PC-3 (cell line): Measurements from ENCODE around the gene CLIC5. TPM values are rescaled to one million over a fixed set of nuclear protein-coding genes. Genes with fewer than 3 reads are reported as not detected.
A peak's percentile ranks its signal among the peaks of the same experiment; 100 is the strongest.

Experiments
- ATAC-seq: fragments of 200-7000 bp; cut with Tn5 transposase; 2 replicates; pipeline ENCODE4 v1.9.1; 2020; ENCODE audit warnings: mild to moderate bottlenecking, moderate library complexity
- BruUV-seq: library from RNA; stranded (reverse); fragments of 400-500 nt; replicated peaks from 2 replicates; lab custom pipeline; 2021; lab: Mats Ljungman, UMichigan
- CTCF ChIA-PET: fragments of 300-600 bp; sonication (Branson Sonifier 250); formaldehyde crosslinking; loops from one replicate; lab custom pipeline; 2022; ENCODE audit warnings: antibody characterized with exemption; lab: Charles Lee
- POLR2A ChIA-PET: fragments of 300-600 bp; sonication (Branson Sonifier 250); formaldehyde crosslinking; loops from one replicate; lab custom pipeline; 2022; ENCODE audit warnings: antibody characterized with exemption; ENCODE audit not compliant: unreplicated experiment; lab: Charles Lee
- DNase-seq: peaks from one replicate; pipeline ENCODE4 v3.0.0-alpha.2; 2015
- H2AFZ ChIP-seq: fragments of 300-600 bp; sonication (generic); 2 replicates; pipeline ENCODE4 v1.6.0; 2016; ENCODE audit warnings: antibody characterized with exemption, low read length
- H3F3A ChIP-seq: fragments of 300-600 bp; sonication (generic); one replicate; pipeline ENCODE4 v1.6.0; 2017; ENCODE audit warnings: antibody characterized with exemption, low read length, control low read depth, mild to moderate bottlenecking; ENCODE audit not compliant: unreplicated experiment
- H3K27ac ChIP-seq: fragments of 300-600 bp; sonication (generic); 2 replicates; pipeline ENCODE4 v1.5.1; 2016; ENCODE audit warnings: mild to moderate bottlenecking, low read length
- H3K27me3 ChIP-seq: fragments of 300-600 bp; sonication (generic); 2 replicates; pipeline ENCODE4 v1.6.1; 2016; ENCODE audit warnings: low read length, mixed read lengths
- H3K36me3 ChIP-seq: fragments of 300-600 bp; sonication (generic); 2 replicates; pipeline ENCODE4 v1.6.1; 2016; ENCODE audit warnings: low read depth, mixed run types, low read length, mixed read lengths
- H3K4me1 ChIP-seq: fragments of 300-600 bp; sonication (generic); 2 replicates; pipeline ENCODE4 v1.5.1; 2016; ENCODE audit warnings: low read length; ENCODE audit not compliant: insufficient read depth
- H3K4me2 ChIP-seq: fragments of 300-600 bp; sonication (generic); 2 replicates; pipeline ENCODE4 v1.6.0; 2016; ENCODE audit warnings: low read length
- H3K4me3 ChIP-seq: fragments of 300-600 bp; sonication (generic); 2 replicates; pipeline ENCODE4 v1.5.1; 2016; ENCODE audit warnings: mild to moderate bottlenecking, low read length, mixed read lengths
- H3K79me2 ChIP-seq: fragments of 300-600 bp; sonication (generic); 2 replicates; pipeline ENCODE4 v1.6.1; 2017; ENCODE audit warnings: low read length, mixed read lengths
- H3K9ac ChIP-seq: fragments of 300-600 bp; sonication (generic); 2 replicates; pipeline ENCODE4 v1.6.0; 2016; ENCODE audit warnings: mild to moderate bottlenecking, low read length
- H3K9me2 ChIP-seq: fragments of 300-600 bp; sonication (generic); replicated peaks from 2 replicates; pipeline ENCODE4 v1.6.1; 2016; ENCODE audit warnings: mixed run types, low read length, mixed read lengths
- H3K9me3 ChIP-seq: fragments of 300-600 bp; sonication (generic); 2 replicates; pipeline ENCODE4 v1.6.1; 2016; ENCODE audit warnings: low read length, mixed read lengths
- H4K20me1 ChIP-seq: fragments of 300-600 bp; sonication (generic); 2 replicates; pipeline ENCODE4 v1.6.1; 2016; ENCODE audit warnings: low read length, mixed read lengths
- EZH2 ChIP-seq: fragments of 300-600 bp; sonication (generic); IDR thresholded peaks from one replicate; pipeline ENCODE4 v1.6.1; 2017; ENCODE audit warnings: antibody characterized with exemption, mild to moderate bottlenecking, low read length; ENCODE audit not compliant: unreplicated experiment
- EZH2phosphoT487 ChIP-seq: fragments of 300-600 bp; sonication (generic); IDR thresholded peaks from 2 replicates; pipeline ENCODE4 v1.6.1; 2018; ENCODE audit warnings: mild to moderate bottlenecking, antibody characterized with exemption, low read length, borderline replicate concordance
- intact Hi-C: fragments of 100-400 bp; cut with micrococcal nuclease; formaldehyde crosslinking; loops from 2 replicates; pipeline ENCODE4 v1.9.0; 2023
- total RNA-seq: library from RNA; depleted of rRNA; stranded (reverse); fragments of >200 nt; gene quantifications from 2 replicates; pipeline ENCODE4 v1.2.3, GENCODE V29; 2014
- TF ChIP-seq, protein P1 (sequence below): fragments of 300-600 bp; sonication (generic); conservative IDR thresholded peaks from 2 replicates; pipeline ENCODE4 v1.5.1; 2017; ENCODE audit warnings: antibody characterized with exemption, low read depth, mild to moderate bottlenecking, low read length

CLIC5 gene
- total RNA-seq, 1 experiment from 2014 or later: not detected

DNA sequence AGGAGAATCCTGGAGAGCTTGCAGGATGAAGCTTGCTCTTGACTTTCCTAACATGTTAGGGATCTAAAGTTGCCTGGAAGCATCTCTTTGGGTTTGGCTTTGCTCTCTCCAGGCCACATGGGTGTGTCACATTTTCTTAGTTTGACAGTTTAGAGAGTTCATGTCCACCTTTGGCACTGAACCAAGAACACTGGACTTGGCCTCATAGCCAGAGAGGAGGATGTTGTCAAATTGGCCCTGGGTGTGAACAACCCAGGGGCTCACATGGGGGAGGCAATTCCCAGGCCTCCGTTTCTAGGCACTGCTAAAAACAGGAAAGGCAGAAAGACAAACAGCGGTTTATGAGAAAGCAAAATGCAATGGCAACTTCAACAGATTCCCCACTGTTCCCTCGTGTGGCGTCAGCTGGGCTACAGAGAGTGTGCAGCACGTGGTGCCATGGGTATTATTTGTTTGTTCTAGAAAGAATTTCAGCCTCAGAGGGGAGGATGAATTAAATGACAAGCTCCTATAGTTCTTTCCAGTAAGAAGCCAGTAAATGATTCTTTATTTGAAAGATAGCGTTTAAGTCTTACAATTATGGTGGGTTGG is 93.9 kb downstream of the CLIC5 start:
- no peaks in the 10 kb centered on the region for H3K79me2 ChIP-seq
- no peaks in the 10 kb centered on the region for H3K9me2 ChIP-seq
- no peaks in the 10 kb centered on the region for H3K27me3 ChIP-seq
- no peak overlapping the region for H2AFZ ChIP-seq
- no peak overlapping the region for H3K9ac ChIP-seq
- no TSS peak for BruUV-seq
- intact Hi-C loops: loop anchor here (1.0 to 5.0 kb wide), 7 partner anchors 207 to 1444 kb away; no protein-coding TSS in a partner anchor
- H3K36me3 ChIP-seq: no peaks in the 10 kb centered on the region
- DNase-seq (no peak), ATAC-seq (no peak)
- H4K20me1 ChIP-seq: no peaks in the 10 kb centered on the region
- H3F3A ChIP-seq: no peaks in the 10 kb centered on the region
- ChIA-PET CTCF (interaction anchor here (1.1 to 1.3 kb wide), 2 partner anchors 1246 to 1446 kb away, joined by 7 read pairs; no protein-coding TSS in a partner anchor), POLR2A (no interaction called here)
- H3K27ac ChIP-seq: no peak overlapping the region
- no peak overlapping the region for H3K4me3 ChIP-seq
- H3K4me2 ChIP-seq: no peak overlapping the region
- no peaks in the 10 kb centered on the region for H3K9me3 ChIP-seq
- TF ChIP-seq EZH2 (no peak), EZH2phosphoT487 (no peak)
- TF ChIP-seq, protein P1, sequence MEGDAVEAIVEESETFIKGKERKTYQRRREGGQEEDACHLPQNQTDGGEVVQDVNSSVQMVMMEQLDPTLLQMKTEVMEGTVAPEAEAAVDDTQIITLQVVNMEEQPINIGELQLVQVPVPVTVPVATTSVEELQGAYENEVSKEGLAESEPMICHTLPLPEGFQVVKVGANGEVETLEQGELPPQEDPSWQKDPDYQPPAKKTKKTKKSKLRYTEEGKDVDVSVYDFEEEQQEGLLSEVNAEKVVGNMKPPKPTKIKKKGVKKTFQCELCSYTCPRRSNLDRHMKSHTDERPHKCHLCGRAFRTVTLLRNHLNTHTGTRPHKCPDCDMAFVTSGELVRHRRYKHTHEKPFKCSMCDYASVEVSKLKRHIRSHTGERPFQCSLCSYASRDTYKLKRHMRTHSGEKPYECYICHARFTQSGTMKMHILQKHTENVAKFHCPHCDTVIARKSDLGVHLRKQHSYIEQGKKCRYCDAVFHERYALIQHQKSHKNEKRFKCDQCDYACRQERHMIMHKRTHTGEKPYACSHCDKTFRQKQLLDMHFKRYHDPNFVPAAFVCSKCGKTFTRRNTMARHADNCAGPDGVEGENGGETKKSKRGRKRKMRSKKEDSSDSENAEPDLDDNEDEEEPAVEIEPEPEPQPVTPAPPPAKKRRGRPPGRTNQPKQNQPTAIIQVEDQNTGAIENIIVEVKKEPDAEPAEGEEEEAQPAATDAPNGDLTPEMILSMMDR: no peak
- peaks cover 33% of the 10 kb centered on the region for H3K4me1 ChIP-seq

DNA sequence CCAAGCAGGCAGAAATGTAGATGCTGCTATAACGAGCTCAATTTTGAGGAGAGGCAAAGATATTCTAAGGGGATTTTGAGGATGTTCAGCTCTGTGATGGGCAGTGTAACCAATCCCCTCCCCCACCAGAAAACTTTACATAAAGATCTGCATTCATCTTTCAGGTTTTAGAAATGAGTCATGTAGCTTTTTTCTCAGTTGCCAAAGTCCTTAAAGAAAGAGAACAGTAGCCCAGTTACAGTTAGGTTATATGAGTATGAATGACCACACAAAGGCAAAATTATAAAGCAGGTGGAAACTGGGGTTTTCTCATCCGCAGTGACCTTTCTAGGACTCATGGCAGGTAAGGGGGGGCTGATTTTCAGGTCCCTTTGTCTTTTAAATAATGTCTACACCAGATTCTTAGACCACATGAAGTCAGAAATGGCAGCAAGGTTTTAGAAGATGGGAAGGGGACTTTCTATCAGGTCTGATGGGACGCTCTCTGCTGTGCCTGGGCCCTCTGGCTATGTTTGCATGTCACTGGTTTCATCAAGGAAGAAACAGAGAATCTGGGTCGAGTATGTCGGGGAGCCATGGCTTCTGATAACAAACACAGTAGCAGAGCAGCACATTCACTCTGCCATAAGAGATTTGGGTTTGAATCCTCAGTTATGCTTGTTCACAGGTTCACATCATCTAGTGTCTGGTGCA is 94.7 kb downstream of the CLIC5 start:
- ChIA-PET POLR2A (no interaction called here), CTCF (interaction anchor here (0.6 kb wide), 1 partner anchor 1451 kb away, joined by 3 read pairs; no protein-coding TSS in a partner anchor)
- DNase-seq: peak; percentile 54
- no peaks in the 10 kb centered on the region for H3K36me3 ChIP-seq
- H3K9me2 ChIP-seq: no peaks in the 10 kb centered on the region
- no peaks in the 10 kb centered on the region for H3F3A ChIP-seq
- no peak overlapping the region for H3K9ac ChIP-seq
- intact Hi-C loops: loop anchor here (5.0 kb wide), 3 partner anchors 1189 to 1444 kb away; no protein-coding TSS in a partner anchor
- no peaks in the 10 kb centered on the region for H4K20me1 ChIP-seq
- no peaks in the 10 kb centered on the region for H3K27me3 ChIP-seq
- no peak overlapping the region for H3K27ac ChIP-seq
- no peak overlapping the region for H3K4me2 ChIP-seq
- no peaks in the 10 kb centered on the region for H3K79me2 ChIP-seq
- H3K4me3 ChIP-seq: no peak overlapping the region
- ATAC-seq: no peak
- H3K9me3 ChIP-seq: no peaks in the 10 kb centered on the region
- no peak overlapping the region for H2AFZ ChIP-seq
- peaks cover 33% of the 10 kb centered on the region for H3K4me1 ChIP-seq
- TF ChIP-seq, protein P1: no peak
- no TSS peak for BruUV-seq

DNA sequence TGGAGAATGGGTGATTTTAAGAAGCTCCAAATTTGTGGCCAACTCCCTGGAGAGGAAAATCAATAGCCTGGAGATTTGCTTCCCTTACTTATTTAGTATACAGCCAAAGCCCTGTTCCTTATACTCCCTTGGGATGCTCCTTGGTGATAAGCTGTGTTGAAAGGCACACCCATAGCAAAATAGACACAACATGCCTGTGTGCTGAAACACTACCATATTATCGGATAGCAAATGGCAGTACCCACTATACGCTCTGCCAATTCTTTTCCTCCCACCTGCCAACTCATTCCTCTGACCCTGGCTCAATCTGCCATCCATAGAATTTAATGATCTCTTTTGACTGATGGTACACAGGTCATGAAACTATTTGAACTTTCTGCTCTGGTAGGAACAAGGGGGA is 98.2 kb downstream of the CLIC5 start:
- no peaks in the 10 kb centered on the region for H3F3A ChIP-seq
- peaks cover 8% of the 10 kb centered on the region; the same call in 1 of the 2 replicates for H3K4me1 ChIP-seq
- POLR2A ChIA-PET: no interaction called here
- no peak overlapping the region for H3K4me3 ChIP-seq
- TF ChIP-seq EZH2: no peak
- TF ChIP-seq, protein P1: no peak
- no peak for TF ChIP-seq EZH2phosphoT487
- no peaks in the 10 kb centered on the region for H3K36me3 ChIP-seq
- ATAC-seq (no peak), DNase-seq (no peak)
- H3K9ac ChIP-seq: no peak overlapping the region
- intact Hi-C loops: no loop called here
- H2AFZ ChIP-seq: no peak overlapping the region
- H3K27ac ChIP-seq: no peak overlapping the region
- H3K9me2 ChIP-seq: no peaks in the 10 kb centered on the region
- no peaks in the 10 kb centered on the region for H3K27me3 ChIP-seq
- CTCF ChIA-PET: no interaction called here
- H3K9me3 ChIP-seq: no peaks in the 10 kb centered on the region
- no TSS peak for BruUV-seq
- no peaks in the 10 kb centered on the region for H4K20me1 ChIP-seq
- no peaks in the 10 kb centered on the region for H3K79me2 ChIP-seq
- no peak overlapping the region for H3K4me2 ChIP-seq
